Measurements from ENCODE around the gene ACAA1. TPM values are rescaled to one million over a fixed set of nuclear protein-coding genes. Genes with fewer than 3 reads are reported as not detected.
"Not testable (repeated sequence)": the region's sequence is repeated elsewhere in the genome, so short reads cannot be mapped to it uniquely, and the experiment has no call there.

The ACAA1 gene
- total RNA-seq, 1 experiment from 2014 or later, result 44.5 TPM

- in situ Hi-C loops (cut with HindIII; ENCODE audit: low pct_unique_long_range_greater_than_20kb, low sequenced_read_pairs), result no loop called here
- no peak for DNase-seq (ENCODE audit: low read depth)
Measured at GRCh38 chr3:38139191-38139590, 2.3 kb upstream of the ACAA1 start.

DNA sequence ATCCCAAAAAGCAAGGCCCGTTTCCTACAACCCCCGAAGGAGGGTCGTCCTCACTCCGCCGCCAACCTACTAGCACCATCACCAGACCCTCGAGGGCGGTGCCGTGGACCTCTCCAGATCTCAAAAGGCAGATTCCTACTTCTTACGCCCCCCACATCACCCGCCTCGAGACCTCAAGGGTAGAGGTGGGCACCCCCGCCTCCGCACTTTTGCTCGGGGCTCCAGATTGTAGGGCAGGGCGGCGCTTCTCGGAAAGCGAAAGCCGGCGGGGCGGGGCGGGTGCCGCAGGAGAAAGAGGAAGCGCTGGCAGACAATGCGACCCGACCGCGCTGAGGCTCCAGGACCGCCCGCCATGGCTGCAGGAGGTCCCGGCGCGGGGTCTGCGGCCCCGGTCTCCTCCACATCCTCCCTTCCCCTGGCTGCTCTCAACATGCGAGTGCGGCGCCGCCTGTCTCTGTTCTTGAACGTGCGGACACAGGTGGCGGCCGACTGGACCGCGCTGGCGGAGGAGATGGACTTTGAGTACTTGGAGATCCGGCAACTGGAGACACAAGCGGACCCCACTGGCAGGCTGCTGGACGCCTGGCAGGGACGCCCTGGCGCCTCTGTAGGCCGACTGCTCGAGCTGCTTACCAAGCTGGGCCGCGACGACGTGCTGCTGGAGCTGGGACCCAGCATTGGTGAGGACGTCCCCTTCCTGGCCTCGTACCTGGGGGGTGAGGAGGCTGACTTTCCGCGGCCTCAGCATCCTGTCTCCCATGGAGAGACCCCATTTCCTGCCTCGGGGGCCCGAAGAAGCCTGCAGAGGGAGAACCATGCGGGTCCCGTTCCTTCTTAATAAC is 1.6 kb upstream of the ACAA1 start, which contains the start of gene MYD88:
Gene MYD88, plus strand, starts transcription at position 313 of the 842 bp plus-strand sequence. Its CDS starts 40 bp downstream, at position 353.
- DNase-seq (ENCODE audit: low read depth), result peak; percentile 52
- in situ Hi-C loops (cut with HindIII; ENCODE audit: low pct_unique_long_range_greater_than_20kb, low sequenced_read_pairs), result no loop called here

DNA sequence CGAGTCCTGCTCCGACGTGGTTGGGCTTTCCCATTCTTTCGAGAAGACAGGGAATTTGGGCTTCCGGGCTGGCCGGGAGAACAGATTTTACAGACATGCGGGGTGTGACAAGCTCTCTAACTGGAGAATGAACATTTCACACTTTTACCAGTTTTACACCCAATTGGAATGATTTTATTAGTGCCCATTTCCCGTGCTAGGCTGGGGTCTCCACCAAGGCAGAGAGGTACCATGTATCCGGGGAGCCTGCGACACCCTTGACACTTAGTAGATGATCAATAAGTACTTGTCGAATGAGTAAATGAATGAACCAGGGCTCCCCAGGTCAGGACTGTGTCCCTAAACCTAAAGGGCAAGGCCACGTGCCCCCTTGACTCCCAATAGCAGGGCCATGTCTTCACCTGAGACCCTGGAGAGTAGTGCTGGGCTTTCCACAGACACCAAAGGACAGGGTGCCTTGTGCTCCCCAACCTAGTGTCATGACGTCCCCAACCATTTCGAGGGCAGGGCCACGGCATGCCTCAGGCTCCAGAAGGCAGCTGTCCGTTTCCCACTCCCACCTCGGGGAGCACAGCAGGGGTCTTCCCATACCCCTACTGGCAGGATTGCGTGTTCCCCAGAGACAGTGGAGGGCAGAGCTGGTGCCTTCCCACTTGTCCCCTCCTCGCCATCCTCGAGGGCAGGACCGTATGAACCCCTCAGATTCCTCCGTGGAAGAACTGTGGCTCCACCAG is 855 bp upstream of the ACAA1 start:
- no peak for DNase-seq (ENCODE audit: low read depth)
- in situ Hi-C loops (cut with HindIII; ENCODE audit: low pct_unique_long_range_greater_than_20kb, low sequenced_read_pairs), result no loop called here

DNA sequence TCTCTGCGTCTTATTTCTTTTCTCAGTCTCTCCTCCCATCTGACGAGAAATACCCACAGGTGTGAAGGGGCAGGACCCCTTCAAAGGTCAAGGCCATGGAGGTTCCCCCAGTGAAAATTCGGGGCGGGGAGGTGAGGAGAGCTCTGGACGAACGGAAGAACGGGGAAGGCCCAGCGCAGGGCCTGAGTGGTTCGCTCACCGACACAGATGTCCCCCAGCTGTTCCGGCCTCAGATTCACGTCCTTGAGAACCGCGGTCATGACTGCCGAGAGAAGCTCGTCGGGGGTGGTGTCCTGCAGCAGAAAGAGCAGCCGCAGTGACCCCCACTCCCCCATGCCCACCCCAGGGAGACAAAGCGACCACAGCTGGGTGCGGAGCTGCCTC is 542 bp downstream of the ACAA1 start:
- DNase-seq (ENCODE audit: low read depth), result no peak
- in situ Hi-C loops (cut with HindIII; ENCODE audit: low pct_unique_long_range_greater_than_20kb, low sequenced_read_pairs), result no loop called here

DNA sequence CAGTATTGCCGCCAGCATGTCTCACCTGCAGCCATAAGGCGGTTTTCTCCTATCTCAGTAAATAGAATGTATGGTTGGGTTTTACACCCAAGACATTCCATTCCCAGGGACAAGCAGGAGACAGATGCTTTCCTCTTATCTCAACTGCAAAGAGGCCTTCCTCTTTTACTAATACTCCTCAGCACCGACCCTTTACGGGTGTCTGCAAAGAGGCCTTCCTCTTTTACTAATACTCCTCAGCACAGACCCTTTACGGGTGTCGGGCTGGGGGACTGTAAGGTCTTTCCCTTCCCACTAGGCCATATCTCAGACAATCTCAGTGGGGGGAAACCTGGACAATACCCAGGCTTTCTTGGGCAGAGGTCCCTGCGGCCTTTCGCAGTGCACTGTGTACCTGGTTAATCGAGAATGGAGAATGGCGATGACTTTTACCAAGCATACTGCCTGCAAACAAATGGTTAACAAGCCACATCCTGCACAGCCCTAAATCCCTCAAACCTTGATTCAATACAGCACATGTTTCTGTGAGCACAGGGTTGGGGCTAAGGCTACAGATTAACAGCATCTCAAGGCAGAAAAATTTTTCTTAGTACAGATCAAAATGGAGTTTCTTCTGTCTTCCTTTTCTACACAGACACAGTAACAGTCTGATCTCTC is 1.2 kb downstream of the ACAA1 start:
- in situ Hi-C loops (cut with HindIII; ENCODE audit: low pct_unique_long_range_greater_than_20kb, low sequenced_read_pairs); DNase-seq (ENCODE audit: low read depth): not testable (repeated sequence)

GRCh38 chr3:38134517-38135143 is 2.3 kb downstream of the ACAA1 start:
- in situ Hi-C loops (cut with HindIII; ENCODE audit: low pct_unique_long_range_greater_than_20kb, low sequenced_read_pairs); DNase-seq (ENCODE audit: low read depth): not testable (repeated sequence)

DNA sequence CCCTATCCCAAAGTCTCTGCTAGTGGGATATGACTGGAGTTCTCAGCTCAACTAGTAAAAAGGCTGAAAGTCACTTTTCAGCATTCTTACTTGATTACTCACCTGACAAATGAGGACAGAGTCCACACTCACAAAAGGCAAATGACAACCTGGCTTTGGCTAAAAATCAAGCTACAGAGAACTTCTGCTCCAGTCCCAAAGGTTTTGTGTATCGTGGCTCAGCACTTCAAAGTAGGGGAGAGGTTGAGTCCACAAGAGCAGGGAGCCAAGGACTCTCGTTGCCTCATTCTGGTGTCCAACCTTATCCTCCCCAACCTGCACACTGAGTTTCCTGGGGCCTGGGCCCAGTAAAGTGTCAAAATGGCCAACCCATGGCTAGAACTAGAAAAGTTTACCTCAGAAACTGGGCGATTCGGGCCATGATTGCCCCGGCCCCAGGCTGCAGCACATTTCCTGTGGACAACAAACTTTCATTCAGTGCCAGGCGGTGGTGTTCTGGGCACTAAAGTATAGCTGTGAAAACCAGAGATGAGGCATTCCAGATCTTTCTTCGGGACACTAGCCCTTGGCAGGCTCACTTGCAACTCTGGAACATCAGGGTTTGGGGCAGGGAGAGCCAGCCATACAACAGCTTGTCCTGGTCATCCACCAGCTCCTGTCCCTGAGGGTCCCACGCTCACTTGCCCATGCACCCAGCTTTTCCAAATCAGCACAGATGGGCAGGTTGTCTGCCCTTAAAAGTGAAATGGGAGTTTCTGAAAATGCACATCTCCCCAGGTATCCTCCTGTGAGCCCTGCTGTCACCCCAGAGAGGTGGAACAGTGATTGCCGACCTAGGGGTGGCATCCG is 3.1 kb downstream of the ACAA1 start:
- no peak for DNase-seq (ENCODE audit: low read depth)
- in situ Hi-C loops (cut with HindIII; ENCODE audit: low pct_unique_long_range_greater_than_20kb, low sequenced_read_pairs), result no loop called here

GRCh38 chr3:38133209-38133556 is 3.7 kb downstream of the ACAA1 start:
- DNase-seq (ENCODE audit: low read depth), result no peak
- in situ Hi-C loops (cut with HindIII; ENCODE audit: low pct_unique_long_range_greater_than_20kb, low sequenced_read_pairs), result no loop called here

- in situ Hi-C loops (cut with HindIII; ENCODE audit: low pct_unique_long_range_greater_than_20kb, low sequenced_read_pairs), result no loop called here
- no peak for DNase-seq (ENCODE audit: low read depth)
Measured at GRCh38 chr3:38131621-38132369, 5.1 kb downstream of the ACAA1 start.

- no peak for DNase-seq (ENCODE audit: low read depth)
- in situ Hi-C loops (cut with HindIII; ENCODE audit: low pct_unique_long_range_greater_than_20kb, low sequenced_read_pairs), result no loop called here
Measured at GRCh38 chr3:38130631-38131065, 6.3 kb downstream of the ACAA1 start.

GRCh38 chr3:38129058-38129457 is 7.9 kb downstream of the ACAA1 start:
- in situ Hi-C loops (cut with HindIII; ENCODE audit: low pct_unique_long_range_greater_than_20kb, low sequenced_read_pairs), result no loop called here

GRCh38 chr3:38128303-38128655 is 8.6 kb downstream of the ACAA1 start:
- in situ Hi-C loops (cut with HindIII; ENCODE audit: low pct_unique_long_range_greater_than_20kb, low sequenced_read_pairs), result no loop called here
- DNase-seq (ENCODE audit: low read depth), result no peak

More at GRCh38 chr3:38129058-38129457, 7.9 kb downstream of the ACAA1 start:
- no peak for DNase-seq (ENCODE audit: low read depth)

GRCh38 chr3:38127611-38128302 is 9.2 kb downstream of the ACAA1 start:
- in situ Hi-C loops (cut with HindIII; ENCODE audit: low pct_unique_long_range_greater_than_20kb, low sequenced_read_pairs), result no loop called here

DNA sequence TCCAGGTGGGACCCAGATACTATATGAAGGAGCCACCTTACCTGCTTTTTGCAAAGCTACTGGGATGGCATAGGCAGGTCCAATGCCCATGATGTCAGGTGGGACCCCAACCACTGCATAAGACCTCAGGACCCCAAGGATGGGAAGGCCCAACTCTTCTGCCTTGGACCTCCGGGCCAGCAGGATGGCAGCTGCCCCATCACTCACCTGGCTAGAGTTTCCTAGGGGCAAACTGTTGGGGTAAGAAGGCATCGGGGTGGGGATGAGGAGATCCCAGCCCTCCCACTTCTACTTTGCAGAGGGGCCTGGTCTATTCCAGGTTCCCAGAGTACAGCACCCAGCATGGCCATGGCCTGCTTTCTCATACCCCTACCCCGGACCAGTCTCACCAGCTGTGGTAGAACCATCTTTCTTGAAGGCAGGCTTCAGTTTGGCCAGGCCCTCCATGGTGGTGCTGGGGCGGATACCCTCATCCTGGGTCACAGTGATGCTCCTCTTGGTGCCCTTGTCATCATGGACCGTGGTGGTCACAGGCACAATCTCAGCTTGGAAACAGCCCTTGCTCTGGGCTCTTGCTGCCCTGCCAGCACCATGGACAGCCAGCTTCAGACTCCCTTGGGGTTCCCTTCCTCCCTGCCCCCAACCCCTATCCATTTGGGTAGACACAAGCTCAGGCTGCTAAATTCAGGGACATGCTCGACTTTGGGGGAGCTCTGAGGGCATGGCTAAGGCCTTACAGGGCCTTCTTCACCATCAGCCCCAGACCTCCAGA is 10.6 kb downstream of the ACAA1 start:
- DNase-seq (ENCODE audit: low read depth), result no peak
- in situ Hi-C loops (cut with HindIII; ENCODE audit: low pct_unique_long_range_greater_than_20kb, low sequenced_read_pairs), result no loop called here

More at GRCh38 chr3:38127611-38128302, 9.2 kb downstream of the ACAA1 start:
- DNase-seq (ENCODE audit: low read depth), result no peak

- no peak for DNase-seq (ENCODE audit: low read depth)
- in situ Hi-C loops (cut with HindIII; ENCODE audit: low pct_unique_long_range_greater_than_20kb, low sequenced_read_pairs), result no loop called here
Measured at GRCh38 chr3:38125305-38126120, 11.4 kb downstream of the ACAA1 start.

Data from Caki2 (cell line).